ACC112 (cell line): ENCODE measurements around the gene PNCK.

Experiments used
- H2AFZ ChIP-seq: fragments of 200-600 bp; sonication (generic); one replicate; pipeline ENCODE4 v1.6.0; 2017; ENCODE audit warnings: antibody characterized with exemption, low read length; ENCODE audit not compliant: unreplicated experiment
- H3K27ac ChIP-seq: fragments of 200-600 bp; sonication (generic); 2 replicates; pipeline ENCODE4 v1.5.1; 2014; ENCODE audit warnings: low read depth, mild to moderate bottlenecking, antibody characterized with exemption, low read length, moderate library complexity
- H3K27me3 ChIP-seq: fragments of 200-600 bp; sonication (generic); 2 replicates; pipeline ENCODE4 v1.6.1; 2014; ENCODE audit warnings: mild to moderate bottlenecking, antibody characterized with exemption, low read length, moderate library complexity, mixed read lengths; ENCODE audit not compliant: insufficient read depth
- H3K36me3 ChIP-seq: fragments of 200-600 bp; sonication (generic); 2 replicates; pipeline ENCODE4 v1.6.1; 2016; ENCODE audit warnings: mild to moderate bottlenecking, antibody characterized with exemption, low read length, moderate library complexity, mixed read lengths; ENCODE audit not compliant: insufficient read depth
- H3K4me1 ChIP-seq: fragments of 200-600 bp; sonication (generic); one replicate; pipeline ENCODE4 v1.6.1; 2016; ENCODE audit warnings: low read length, mixed read lengths; ENCODE audit not compliant: insufficient read depth, unreplicated experiment, control insufficient read depth
- H3K4me3 ChIP-seq: fragments of 200-600 bp; sonication (generic); 2 replicates; pipeline ENCODE4 v1.5.1; 2014; ENCODE audit warnings: mild to moderate bottlenecking, low read depth, low read length
- H3K79me2 ChIP-seq: fragments of 200-600 bp; sonication (generic); one replicate; pipeline ENCODE4 v1.6.0; 2016; ENCODE audit warnings: low read length; ENCODE audit not compliant: control insufficient read depth, unreplicated experiment, insufficient read depth

PNCK gene

GRCh38 chrX:153669174-153669890 lies 4.3 kb downstream of the PNCK start:
- Histone ChIP-seq H3K4me3 (no peak overlapping the region), H3K79me2 (no peaks in the 10 kb centered on the region), H2AFZ (no peak overlapping the region), H3K4me1 (no peaks in the 10 kb centered on the region), H3K27me3 (peaks cover 30% of the 10 kb centered on the region), H3K27ac (no peak overlapping the region), H3K36me3 (no peaks in the 10 kb centered on the region)

GRCh38 chrX:153668423-153669173 lies 5.0 kb downstream of the PNCK start:
- Histone ChIP-seq H3K4me1 (no peaks in the 10 kb centered on the region), H3K79me2 (no peaks in the 10 kb centered on the region), H3K36me3 (no peaks in the 10 kb centered on the region), H3K27me3 (peaks cover 25% of the 10 kb centered on the region), H2AFZ (no peak overlapping the region), H3K27ac (no peak overlapping the region), H3K4me3 (no peak overlapping the region)

GRCh38 chrX:153667956-153668396 lies 5.6 kb downstream of the PNCK start:
- peaks cover 24% of the 10 kb centered on the region for H3K27me3 ChIP-seq
- no peak overlapping the region for H3K27ac ChIP-seq
- H2AFZ ChIP-seq = no peak overlapping the region
- no peaks in the 10 kb centered on the region for H3K4me1 ChIP-seq
- no peaks in the 10 kb centered on the region for H3K36me3 ChIP-seq
- no peaks in the 10 kb centered on the region for H3K79me2 ChIP-seq
- no peak overlapping the region for H3K4me3 ChIP-seq

GRCh38 chrX:153667281-153667955 lies 6.2 kb downstream of the PNCK start:
- H3K27ac ChIP-seq = no peak overlapping the region
- H3K79me2 ChIP-seq = no peaks in the 10 kb centered on the region
- no peaks in the 10 kb centered on the region for H3K4me1 ChIP-seq
- peaks cover 23% of the 10 kb centered on the region for H3K27me3 ChIP-seq
- H3K4me3 ChIP-seq = no peak overlapping the region
- H3K36me3 ChIP-seq = no peaks in the 10 kb centered on the region
- no peak overlapping the region for H2AFZ ChIP-seq

GRCh38 chrX:153665726-153666306 lies 7.8 kb downstream of the PNCK start:
- H3K4me3 ChIP-seq = no peak overlapping the region
- no peak overlapping the region for H3K27ac ChIP-seq
- peaks cover 38% of the 10 kb centered on the region for H3K27me3 ChIP-seq
- H3K36me3 ChIP-seq = no peaks in the 10 kb centered on the region
- H2AFZ ChIP-seq = no peak overlapping the region
- no peaks in the 10 kb centered on the region for H3K4me1 ChIP-seq
- H3K79me2 ChIP-seq = no peaks in the 10 kb centered on the region

- Histone ChIP-seq H3K4me3 (no peak overlapping the region), H3K79me2 (no peaks in the 10 kb centered on the region), H3K27ac (no peak overlapping the region), H2AFZ (no peak overlapping the region), H3K27me3 (peaks cover 42% of the 10 kb centered on the region), H3K4me1 (no peaks in the 10 kb centered on the region), H3K36me3 (no peaks in the 10 kb centered on the region)
Observed at GRCh38 chrX:153662266-153662665, 11.3 kb downstream of the PNCK start.

- Histone ChIP-seq H2AFZ (no peak overlapping the region), H3K27me3 (peaks cover 26% of the 10 kb centered on the region), H3K79me2 (no peaks in the 10 kb centered on the region)
Observed at GRCh38 chrX:153659268-153659667, 14.3 kb downstream of the PNCK start.

GRCh38 chrX:153657161-153657560 lies 16.5 kb downstream of the PNCK start:
- H3K36me3 ChIP-seq = no peaks in the 10 kb centered on the region
- no peaks in the 10 kb centered on the region for H3K79me2 ChIP-seq
- H3K4me3 ChIP-seq = no peak overlapping the region
- peaks cover 16% of the 10 kb centered on the region for H3K27me3 ChIP-seq
- no peak overlapping the region for H3K27ac ChIP-seq
- no peak overlapping the region for H2AFZ ChIP-seq
- H3K4me1 ChIP-seq = no peaks in the 10 kb centered on the region

More at GRCh38 chrX:153659268-153659667, 14.3 kb downstream of the PNCK start:
- Histone ChIP-seq H3K4me3 (no peak overlapping the region), H3K4me1 (no peaks in the 10 kb centered on the region), H3K27ac (no peak overlapping the region), H3K36me3 (no peaks in the 10 kb centered on the region)

- H3K27me3 ChIP-seq = peaks cover 4% of the 10 kb centered on the region
- H2AFZ ChIP-seq = no peak overlapping the region
- H3K36me3 ChIP-seq = no peaks in the 10 kb centered on the region
- H3K4me3 ChIP-seq = no peak overlapping the region
- H3K4me1 ChIP-seq = no peaks in the 10 kb centered on the region
- H3K79me2 ChIP-seq = no peaks in the 10 kb centered on the region
- H3K27ac ChIP-seq = no peak overlapping the region
Observed at GRCh38 chrX:153653556-153653955, 20.1 kb downstream of the PNCK start.

- H2AFZ ChIP-seq = no peak overlapping the region
- H3K79me2 ChIP-seq = no peaks in the 10 kb centered on the region
- no peaks in the 10 kb centered on the region for H3K4me1 ChIP-seq
- H3K27me3 ChIP-seq = peaks cover 19% of the 10 kb centered on the region
- no peak overlapping the region for H3K4me3 ChIP-seq
- H3K36me3 ChIP-seq = no peaks in the 10 kb centered on the region
- no peak overlapping the region for H3K27ac ChIP-seq
Observed at GRCh38 chrX:153651540-153652079, 22.0 kb downstream of the PNCK start.
